HG03135 (cell line): ENCODE measurements around the gene IL32.
"Not testable (repeated sequence)": the region's sequence is repeated elsewhere in the genome, so short reads cannot be mapped to it uniquely, and the experiment has no call there.

Experiments
- ATAC-seq: cut with Tn5 transposase; IDR thresholded peaks from one replicate; pipeline ENCODE4 v1.9.1; 2021; ENCODE audit warnings: mild to moderate bottlenecking, moderate library complexity; ENCODE audit not compliant: unreplicated experiment

Gene IL32

GRCh38 chr16:3051009-3051408, 14.4 kb upstream of the IL32 start:
- no peak for ATAC-seq

- no peak for ATAC-seq
Measured at GRCh38 chr16:3051494-3051893, 13.9 kb upstream of the IL32 start.

- not testable (repeated sequence) for ATAC-seq
Measured at GRCh38 chr16:3052571-3053329, 12.7 kb upstream of the IL32 start.

- not testable (repeated sequence) for ATAC-seq
Measured at GRCh38 chr16:3053330-3053710, 12.1 kb upstream of the IL32 start.

- ATAC-seq: no peak
Measured at GRCh38 chr16:3054965-3055733, 10.3 kb upstream of the IL32 start.

- ATAC-seq: not testable (repeated sequence)
Measured at GRCh38 chr16:3055734-3056115, 9.7 kb upstream of the IL32 start.

- ATAC-seq: no peak
Measured at GRCh38 chr16:3056336-3057180, 8.9 kb upstream of the IL32 start.

GRCh38 chr16:3057181-3058138, 8.0 kb upstream of the IL32 start:
- ATAC-seq: no peak

GRCh38 chr16:3058139-3059030, 7.1 kb upstream of the IL32 start:
- ATAC-seq: peak; percentile 32

- ATAC-seq: peak; percentile 61
Measured at GRCh38 chr16:3059041-3059722, 6.3 kb upstream of the IL32 start.

- no peak for ATAC-seq
Measured at GRCh38 chr16:3059723-3060242, 5.7 kb upstream of the IL32 start.

- no peak for ATAC-seq
Measured at GRCh38 chr16:3060339-3061127, 4.9 kb upstream of the IL32 start.

- no peak for ATAC-seq
Measured at GRCh38 chr16:3062553-3062952, 2.9 kb upstream of the IL32 start.

- ATAC-seq: no peak
Measured at GRCh38 chr16:3063625-3064386, 1.6 kb upstream of the IL32 start.

- no peak for ATAC-seq
Measured at GRCh38 chr16:3065742-3066439, 451 bp downstream of the IL32 start.

- no peak for ATAC-seq
Measured at GRCh38 chr16:3066440-3066748, 954 bp downstream of the IL32 start.

GRCh38 chr16:3068487-3068886, 3.0 kb downstream of the IL32 start:
- no peak for ATAC-seq
